Measurements from ENCODE around the gene AADAC.
"Not testable (repeated sequence)": the region's sequence is repeated elsewhere in the genome, so short reads cannot be mapped to it uniquely, and the experiment has no call there.

AADAC gene

DNA sequence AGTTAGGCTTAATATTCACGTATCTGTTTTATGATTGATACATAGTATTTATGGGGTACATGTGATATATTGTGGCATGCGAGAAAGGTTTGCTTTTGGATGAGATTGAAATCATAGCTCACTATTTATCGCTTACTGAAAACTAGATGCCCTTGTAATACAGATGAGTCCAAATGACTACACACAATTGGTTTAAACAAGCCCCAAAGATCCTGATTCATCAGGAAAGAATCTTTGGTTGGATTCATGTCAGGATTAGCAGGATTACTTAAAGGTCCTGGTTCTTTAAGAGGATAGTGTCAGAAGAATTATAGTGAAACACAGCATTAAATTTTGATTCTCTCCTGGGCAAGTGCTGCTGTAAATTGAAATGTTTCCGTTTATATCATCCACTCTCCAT, 18.6 kb upstream of the AADAC start:
- H3K4me3 ChIP-seq (replicated peaks; ENCODE audit: low read depth, low read length): no peak overlapping the region
- peak; percentile 11 for DNase-seq (ENCODE audit: extremely low read depth, low read depth)
- TF ChIP-seq, protein P1, sequence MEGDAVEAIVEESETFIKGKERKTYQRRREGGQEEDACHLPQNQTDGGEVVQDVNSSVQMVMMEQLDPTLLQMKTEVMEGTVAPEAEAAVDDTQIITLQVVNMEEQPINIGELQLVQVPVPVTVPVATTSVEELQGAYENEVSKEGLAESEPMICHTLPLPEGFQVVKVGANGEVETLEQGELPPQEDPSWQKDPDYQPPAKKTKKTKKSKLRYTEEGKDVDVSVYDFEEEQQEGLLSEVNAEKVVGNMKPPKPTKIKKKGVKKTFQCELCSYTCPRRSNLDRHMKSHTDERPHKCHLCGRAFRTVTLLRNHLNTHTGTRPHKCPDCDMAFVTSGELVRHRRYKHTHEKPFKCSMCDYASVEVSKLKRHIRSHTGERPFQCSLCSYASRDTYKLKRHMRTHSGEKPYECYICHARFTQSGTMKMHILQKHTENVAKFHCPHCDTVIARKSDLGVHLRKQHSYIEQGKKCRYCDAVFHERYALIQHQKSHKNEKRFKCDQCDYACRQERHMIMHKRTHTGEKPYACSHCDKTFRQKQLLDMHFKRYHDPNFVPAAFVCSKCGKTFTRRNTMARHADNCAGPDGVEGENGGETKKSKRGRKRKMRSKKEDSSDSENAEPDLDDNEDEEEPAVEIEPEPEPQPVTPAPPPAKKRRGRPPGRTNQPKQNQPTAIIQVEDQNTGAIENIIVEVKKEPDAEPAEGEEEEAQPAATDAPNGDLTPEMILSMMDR (IDR thresholded peaks at IDR 0.05; ENCODE audit: low read depth, low read length, missing control alignments): no peak

DNA sequence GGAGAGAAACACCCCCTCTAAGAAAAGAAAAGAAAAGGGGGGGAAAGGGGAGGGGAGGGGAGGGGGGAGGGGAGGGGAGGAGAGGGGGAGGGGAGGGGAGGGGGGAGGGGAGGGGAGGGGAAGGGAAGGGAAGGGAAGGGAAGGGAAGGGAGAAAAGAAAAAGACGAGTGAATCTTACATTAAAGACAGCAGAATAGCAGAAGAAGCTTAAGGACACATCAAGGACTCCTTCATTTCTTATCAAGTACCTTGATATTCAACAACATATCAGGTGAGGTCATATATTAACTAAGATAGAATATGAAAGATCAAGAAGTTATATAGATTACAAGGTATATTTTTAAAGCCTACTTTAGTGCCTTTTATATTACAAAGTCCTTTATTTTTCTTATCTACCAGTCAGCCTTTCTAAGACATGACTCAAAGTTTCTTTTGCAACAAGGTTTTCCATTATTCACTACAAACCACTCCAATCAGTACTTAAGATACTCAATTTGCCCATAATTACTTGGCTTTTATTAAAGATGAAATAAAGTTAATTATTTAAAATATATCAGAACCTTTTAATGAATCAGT, 17.7 kb upstream of the AADAC start:
- H3K4me3 ChIP-seq (replicated peaks; ENCODE audit: low read depth, low read length): no peak overlapping the region
- TF ChIP-seq, protein P1 (IDR thresholded peaks at IDR 0.05; ENCODE audit: low read depth, low read length, missing control alignments): no peak
- DNase-seq (ENCODE audit: extremely low read depth, low read depth): no peak

DNA sequence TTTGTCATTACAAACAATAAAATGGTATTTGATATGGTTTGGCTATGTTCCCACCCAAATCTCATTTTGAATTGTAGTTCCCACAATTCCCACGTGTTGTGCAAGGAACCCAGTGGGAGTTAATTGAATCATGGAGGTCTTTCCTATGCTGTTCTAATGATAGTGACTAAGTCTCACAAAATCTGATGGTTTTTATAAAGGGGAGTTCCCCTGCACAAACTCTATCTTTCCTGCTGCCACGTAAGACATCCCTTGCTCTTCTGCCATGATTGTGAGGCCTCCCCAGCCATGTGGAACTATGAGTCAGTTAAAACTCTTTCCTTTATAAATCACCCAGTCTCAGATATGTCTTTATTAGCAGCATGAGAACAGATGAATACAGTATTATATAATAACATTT, 15.4 kb upstream of the AADAC start:
- DNase-seq (ENCODE audit: extremely low read depth, low read depth): no peak
- H3K4me3 ChIP-seq (replicated peaks; ENCODE audit: low read depth, low read length): no peak overlapping the region

DNA sequence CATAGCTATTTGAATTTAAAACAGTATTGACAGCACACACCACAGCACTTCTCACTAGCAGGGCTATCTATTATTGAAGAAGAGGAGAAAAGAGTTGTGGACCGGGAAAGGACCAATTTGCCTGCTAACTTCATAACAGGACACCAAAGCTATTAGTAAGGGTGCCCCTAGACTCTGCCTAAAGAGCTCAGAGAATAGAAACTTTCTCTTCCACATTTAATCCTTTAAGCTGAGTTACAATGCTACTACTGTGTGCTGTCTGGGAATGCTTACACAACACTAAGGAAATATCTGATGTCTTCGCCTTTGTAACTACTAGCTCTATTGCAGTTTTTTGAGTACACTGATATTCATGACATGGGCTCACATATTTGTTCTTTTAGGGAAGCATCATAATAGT, 13.5 kb upstream of the AADAC start:
- DNase-seq (ENCODE audit: extremely low read depth, low read depth): no peak
- TF ChIP-seq, protein P1 (IDR thresholded peaks at IDR 0.05; ENCODE audit: low read depth, low read length, missing control alignments): no peak

More for the DNA sequence above, 15.4 kb upstream of the AADAC start:
- TF ChIP-seq, protein P1 (IDR thresholded peaks at IDR 0.05; ENCODE audit: low read depth, low read length, missing control alignments): no peak

DNA sequence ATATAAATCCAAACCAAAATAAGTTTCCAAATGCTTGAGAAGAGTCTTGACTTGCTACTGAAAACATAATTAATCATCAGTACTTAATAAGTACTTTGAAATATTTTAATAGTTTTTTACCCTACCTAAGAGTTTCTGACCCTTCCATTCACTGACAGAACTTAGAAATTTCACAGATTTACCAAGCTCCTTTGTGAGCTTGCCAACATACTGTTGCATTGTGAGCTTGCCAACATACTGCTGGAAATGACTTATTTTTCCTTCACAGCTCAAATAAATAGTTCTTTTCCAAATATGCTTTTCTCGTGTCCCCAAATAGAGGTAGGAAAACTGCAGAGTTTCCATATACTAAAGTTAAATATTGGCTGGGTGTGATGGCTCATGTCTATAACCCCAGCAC, 9.6 kb upstream of the AADAC start:
- DNase-seq (ENCODE audit: extremely low read depth, low read depth): no peak
- TF ChIP-seq, protein P1 (IDR thresholded peaks at IDR 0.05; ENCODE audit: low read depth, low read length, missing control alignments): no peak
- no peak overlapping the region for H3K4me3 ChIP-seq (replicated peaks; ENCODE audit: low read depth, low read length)

More for the DNA sequence above, 13.5 kb upstream of the AADAC start:
- no peak overlapping the region for H3K4me3 ChIP-seq (replicated peaks; ENCODE audit: low read depth, low read length)

DNA sequence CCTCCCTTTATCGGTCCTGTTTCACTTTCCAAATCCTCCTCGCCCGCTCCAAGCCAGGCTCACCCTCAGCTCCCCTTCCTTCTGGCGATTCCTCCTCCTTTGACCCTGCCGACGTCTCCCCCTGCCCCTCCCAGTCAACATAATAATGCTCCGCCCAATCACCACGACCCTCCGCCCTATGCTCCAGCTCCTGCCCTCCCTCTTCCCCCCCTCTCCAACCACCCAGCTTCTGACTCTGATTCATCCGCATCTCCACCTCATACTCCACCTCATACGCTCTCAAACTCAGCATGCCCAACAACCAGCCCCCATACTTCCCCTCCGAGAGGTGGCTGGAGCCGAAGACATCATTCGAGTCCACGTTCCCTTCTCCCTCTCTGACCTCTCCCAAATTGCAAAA, 7.1 kb upstream of the AADAC start:
- no peak overlapping the region for H3K4me3 ChIP-seq (replicated peaks; ENCODE audit: low read depth, low read length)
- DNase-seq (ENCODE audit: extremely low read depth, low read depth): no peak
- TF ChIP-seq, protein P1 (IDR thresholded peaks at IDR 0.05; ENCODE audit: low read depth, low read length, missing control alignments): no peak

DNA sequence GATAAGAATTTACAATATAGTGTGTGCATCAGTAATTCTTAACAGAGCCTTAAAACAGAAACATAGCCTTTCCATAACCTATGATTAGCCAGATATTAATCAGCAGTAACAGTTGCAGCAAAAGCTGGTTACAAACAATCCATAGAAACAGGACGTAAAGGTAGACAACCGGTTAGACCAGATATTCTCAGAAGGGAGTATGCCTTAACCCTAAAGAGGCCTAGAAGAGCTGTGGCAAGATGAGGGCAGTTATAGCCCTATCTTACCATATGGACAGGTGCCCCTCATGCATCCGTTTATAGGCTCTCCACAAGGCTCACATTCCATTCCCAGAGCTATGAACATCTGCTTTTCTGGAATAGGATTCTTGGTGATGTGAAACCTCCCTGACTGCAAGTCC, 5.0 kb upstream of the AADAC start:
- not testable (repeated sequence) for DNase-seq (ENCODE audit: extremely low read depth, low read depth)

More for the DNA sequence above, 5.0 kb upstream of the AADAC start:
- H3K4me3 ChIP-seq (replicated peaks; ENCODE audit: low read depth, low read length): not testable (repeated sequence)

Measured in HFF-Myc (cell line).